ENCODE data around the gene MAT2B. TPM values are rescaled to one million over a fixed set of nuclear protein-coding genes. Genes with fewer than 3 reads are reported as not detected.

Gene MAT2B
- total and polyA plus RNA-seq, 2 of the 13 experiments (the other 11 are each of a cell fraction or from before 2014, with no cell fraction given): 20.2 to 37.1 TPM

DNA sequence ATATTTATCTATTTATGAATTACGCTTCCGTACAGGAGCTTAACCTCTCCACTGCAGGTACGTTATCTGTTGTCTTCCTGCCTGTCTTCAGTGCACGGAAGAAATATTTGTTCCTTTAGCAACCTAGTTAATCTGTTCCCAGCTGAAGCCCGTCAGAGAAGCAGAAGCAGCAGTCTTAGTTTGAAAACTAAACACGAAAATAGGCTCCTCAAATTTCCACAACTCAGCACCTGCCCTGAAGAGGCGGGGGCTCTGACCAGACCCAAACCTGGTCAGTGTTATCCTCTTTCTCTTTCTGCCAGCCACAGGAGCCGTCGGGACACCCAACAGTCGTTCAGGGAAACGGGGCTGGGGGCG lies 46.0 kb upstream of the MAT2B start (continued):
- TF ChIP-seq, protein P1, sequence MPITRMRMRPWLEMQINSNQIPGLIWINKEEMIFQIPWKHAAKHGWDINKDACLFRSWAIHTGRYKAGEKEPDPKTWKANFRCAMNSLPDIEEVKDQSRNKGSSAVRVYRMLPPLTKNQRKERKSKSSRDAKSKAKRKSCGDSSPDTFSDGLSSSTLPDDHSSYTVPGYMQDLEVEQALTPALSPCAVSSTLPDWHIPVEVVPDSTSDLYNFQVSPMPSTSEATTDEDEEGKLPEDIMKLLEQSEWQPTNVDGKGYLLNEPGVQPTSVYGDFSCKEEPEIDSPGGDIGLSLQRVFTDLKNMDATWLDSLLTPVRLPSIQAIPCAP (CRISPR knock-in tag; IDR thresholded peaks at IDR 0.05; ENCODE audit: low read depth): 0 out of 2 replicates have a peak, but pooled peaks have one; percentile 26
- TF ChIP-seq SIX1 (CRISPR knock-in tag; IDR thresholded peaks at IDR 0.05; ENCODE audit: borderline replicate concordance) (no peak), NFKB2 (CRISPR knock-in tag; IDR thresholded peaks at IDR 0.05; ENCODE audit: borderline replicate concordance) (no peak), NR1H2 (CRISPR knock-in tag; IDR thresholded peaks at IDR 0.05; ENCODE audit: borderline replicate concordance, low read depth) (no peak), ZNF101 (CRISPR knock-in tag; IDR thresholded peaks at IDR 0.05; ENCODE audit: borderline replicate concordance, low read depth) (0 out of 2 replicates have a peak, but pooled peaks have one; percentile 43), RFX1 (IDR thresholded peaks at IDR 0.05) (no peak), KDM5A (IDR thresholded peaks at IDR 0.05; ENCODE audit: borderline replicate concordance, low read length) (0 out of 2 replicates have a peak, but pooled peaks have one; percentile 23), JUN (CRISPR knock-in tag; IDR thresholded peaks at IDR 0.05) (peak; percentile 10; the same call in 1 of the 2 replicates), LCORL (IDR thresholded peaks at IDR 0.05) (no peak), LCORL (CRISPR knock-in tag; IDR thresholded peaks at IDR 0.05) (no peak)
- TF ChIP-seq, protein P2, sequence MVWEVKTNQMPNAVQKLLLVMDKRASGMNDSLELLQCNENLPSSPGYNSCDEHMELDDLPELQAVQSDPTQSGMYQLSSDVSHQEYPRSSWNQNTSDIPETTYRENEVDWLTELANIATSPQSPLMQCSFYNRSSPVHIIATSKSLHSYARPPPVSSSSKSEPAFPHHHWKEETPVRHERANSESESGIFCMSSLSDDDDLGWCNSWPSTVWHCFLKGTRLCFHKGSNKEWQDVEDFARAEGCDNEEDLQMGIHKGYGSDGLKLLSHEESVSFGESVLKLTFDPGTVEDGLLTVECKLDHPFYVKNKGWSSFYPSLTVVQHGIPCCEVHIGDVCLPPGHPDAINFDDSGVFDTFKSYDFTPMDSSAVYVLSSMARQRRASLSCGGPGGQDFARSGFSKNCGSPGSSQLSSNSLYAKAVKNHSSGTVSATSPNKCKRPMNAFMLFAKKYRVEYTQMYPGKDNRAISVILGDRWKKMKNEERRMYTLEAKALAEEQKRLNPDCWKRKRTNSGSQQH (CRISPR knock-in tag; IDR thresholded peaks at IDR 0.05; ENCODE audit: low read depth): 0 out of 2 replicates have a peak, but pooled peaks have one; percentile 47
